NCI-H69 (cell line): ENCODE data around the gene SLC38A2.
"Not testable (repeated sequence)": the region's sequence is repeated elsewhere in the genome, so short reads cannot be mapped to it uniquely, and the experiment has no call there.

Source experiments
- DNase-seq: peaks from one replicate; lab custom pipeline; 2025; lab: John Stamatoyannopoulos, UW

Gene SLC38A2

DNA sequence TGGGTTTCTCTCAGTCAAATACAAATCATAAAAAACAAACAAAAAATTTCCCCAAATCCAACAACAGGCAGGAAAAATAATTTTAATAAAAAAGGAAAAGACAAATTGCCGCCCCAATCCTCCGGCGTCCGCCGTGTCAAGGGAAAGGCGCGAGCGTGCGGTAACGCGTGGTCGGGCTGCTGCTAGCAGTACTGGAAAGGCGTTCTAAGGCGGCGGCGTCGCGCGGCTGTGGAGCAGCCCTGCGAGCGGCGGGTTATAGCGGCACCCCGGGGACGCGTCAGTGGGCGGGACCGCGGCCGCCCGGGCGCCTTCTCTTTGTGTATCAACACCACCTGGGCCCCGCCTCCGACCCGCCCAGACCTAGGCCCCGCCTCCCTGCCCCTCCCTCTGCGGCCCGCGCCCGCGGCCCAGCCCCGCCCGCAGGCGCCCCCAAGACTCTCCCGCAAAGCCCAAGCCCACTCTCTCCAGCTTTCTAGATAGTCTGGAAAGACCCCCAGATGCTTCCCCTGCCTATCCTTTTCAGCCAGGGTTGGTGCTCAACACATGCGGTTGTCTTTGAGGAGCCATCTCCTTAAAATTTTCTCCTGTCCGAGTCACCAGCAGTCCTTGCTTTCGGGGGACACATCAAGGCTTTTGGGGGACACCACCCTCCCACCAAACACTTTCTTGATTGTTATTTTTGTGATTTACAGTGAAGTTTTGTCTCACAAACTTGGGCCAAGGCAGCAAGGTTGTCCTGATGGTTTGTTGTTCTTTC is at the start of gene SLC38A2:
TSS of gene SLC38A2 (minus strand) at position 230 of the 757 bp plus-strand sequence. CDS start 1,480 bp downstream, outside the sequence.
- DNase-seq: peak; percentile 98

GRCh38 chr12:46419675-46420074 is 47.1 kb upstream of the SLC38A2 start:
- DNase-seq: no peak

DNA sequence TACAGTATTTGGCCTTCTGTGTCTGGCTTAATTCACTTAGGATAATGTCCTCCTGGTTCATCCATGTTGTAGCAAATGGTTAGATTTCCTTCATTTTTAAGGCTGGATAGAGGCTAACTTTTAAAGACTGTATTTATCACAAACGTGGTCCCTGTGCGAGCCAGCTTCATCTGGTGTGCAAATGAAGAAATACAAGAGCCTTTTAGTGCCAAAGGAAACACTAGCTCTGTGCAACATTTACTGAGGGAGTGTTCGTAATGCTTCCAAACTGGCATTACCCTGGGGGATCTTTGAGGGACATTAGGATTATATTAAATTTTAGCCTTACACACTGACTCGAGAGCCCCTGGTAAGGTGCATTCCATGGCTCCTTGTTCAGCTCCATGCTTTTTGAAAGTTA is 43.0 kb upstream of the SLC38A2 start:
- DNase-seq: no peak

DNA sequence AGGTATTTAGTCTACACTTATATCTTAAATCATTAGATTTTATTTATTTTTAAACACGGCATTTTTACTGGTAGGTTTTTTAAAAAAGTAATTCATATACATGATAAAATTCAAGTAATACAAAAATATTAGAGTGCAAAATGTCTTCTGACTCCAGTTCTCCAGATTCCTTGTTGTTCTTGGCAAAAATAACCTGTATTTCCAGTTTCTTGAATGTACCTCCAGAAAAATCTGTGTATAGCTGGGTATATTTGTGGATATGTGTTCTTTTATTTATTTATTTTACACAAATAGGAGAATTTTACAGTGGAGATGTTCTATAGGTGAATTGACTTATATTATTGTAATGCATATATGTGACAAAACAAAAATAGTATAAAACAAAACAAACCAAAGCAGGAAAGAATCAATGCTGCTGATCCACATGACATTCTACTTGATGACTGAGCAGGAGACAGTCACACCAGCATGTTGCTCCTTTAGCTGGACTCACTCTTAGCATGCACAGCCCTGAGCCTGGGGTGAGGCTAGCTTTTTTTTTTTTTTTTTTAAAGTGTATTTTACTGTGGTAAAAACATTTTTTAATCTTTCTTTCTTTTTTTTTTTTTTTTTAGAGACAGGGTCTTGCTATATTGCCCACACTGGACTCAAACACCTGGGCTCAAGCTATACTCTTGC is 42.2 kb upstream of the SLC38A2 start:
- DNase-seq: no peak

DNA sequence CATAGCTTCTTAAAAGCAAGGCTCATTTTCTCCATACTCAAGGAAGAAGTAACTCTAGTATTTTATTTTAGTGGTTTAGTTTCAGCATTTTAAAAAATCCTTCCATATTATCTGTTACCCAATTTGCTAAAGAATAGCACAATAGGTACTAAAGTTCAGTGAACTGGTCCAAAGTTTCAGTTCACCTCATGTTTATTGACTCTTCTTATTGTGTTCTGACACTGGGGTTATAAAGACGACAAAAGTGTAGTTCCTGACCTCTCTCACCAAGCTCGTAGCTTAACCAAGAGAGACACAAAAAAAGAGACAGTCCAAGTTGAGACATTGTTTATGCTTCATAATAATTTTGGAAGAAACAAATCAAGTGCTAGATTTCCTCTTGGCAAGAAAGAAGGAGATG is 40.8 kb upstream of the SLC38A2 start:
- DNase-seq: no peak

DNA sequence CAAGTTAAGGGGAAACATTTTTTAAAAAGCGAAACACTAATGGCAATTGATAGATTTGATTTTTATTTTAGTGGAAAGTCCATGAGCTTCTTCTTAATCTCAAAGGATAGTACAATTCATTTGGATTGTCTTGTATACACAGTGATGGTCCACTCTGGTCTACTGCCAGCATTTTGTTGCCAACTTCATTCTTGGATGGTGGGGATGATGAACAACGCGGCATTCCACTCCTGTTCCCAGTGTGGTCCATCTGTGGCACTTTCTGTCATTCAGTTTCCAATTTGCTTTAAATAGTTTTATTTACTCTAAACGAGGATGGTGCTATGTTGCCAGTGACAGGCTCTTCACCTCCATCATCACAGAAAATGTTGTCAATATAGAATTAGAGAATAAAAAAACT is 40.3 kb upstream of the SLC38A2 start:
- DNase-seq: no peak

DNA sequence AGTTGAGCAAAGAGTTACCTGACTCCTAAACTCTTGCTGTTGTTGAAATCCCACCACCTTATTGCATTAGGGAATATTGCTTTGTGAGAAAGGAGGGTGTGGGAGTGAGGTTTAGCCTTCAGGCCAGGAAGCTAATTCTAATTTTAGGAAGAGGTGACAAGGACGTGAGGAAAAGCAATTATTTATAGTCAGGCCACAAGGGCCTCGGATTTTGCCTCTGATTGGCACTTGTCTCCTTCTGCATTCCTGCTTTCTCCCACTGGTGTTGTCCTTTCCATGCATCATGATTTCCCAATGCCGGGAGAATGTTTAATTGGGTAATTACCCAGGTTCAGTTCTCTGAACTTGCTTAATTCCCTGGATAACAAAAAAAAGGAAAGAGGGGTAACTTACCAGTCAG is 37.9 kb upstream of the SLC38A2 start:
- no peak for DNase-seq

GRCh38 chr12:46409974-46410373 is 37.4 kb upstream of the SLC38A2 start:
- DNase-seq: no peak

DNA sequence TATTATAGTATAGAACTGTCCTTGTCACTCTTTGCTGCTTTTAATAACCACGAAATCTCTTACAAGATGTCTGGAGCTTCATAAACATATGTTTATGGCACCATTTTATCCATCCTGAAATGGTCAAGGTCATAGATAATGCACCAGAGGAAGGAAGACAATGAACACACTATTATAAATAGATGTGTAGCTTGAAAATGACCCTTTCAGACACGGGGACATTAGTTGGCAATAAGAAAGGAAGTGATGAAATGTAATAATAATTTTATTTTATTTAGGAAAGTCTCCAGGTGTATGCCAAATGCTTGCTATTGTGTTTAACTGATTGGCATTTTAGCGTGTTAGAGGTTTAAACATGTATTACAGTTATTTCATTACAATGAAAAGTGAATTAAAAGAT is 36.8 kb upstream of the SLC38A2 start:
- DNase-seq: no peak

- no peak for DNase-seq
These were observed 35.9 kb upstream of the SLC38A2 start for GRCh38 chr12:46408441-46408840.

- no peak for DNase-seq
These were observed 34.8 kb upstream of the SLC38A2 start for GRCh38 chr12:46407361-46407760.

DNA sequence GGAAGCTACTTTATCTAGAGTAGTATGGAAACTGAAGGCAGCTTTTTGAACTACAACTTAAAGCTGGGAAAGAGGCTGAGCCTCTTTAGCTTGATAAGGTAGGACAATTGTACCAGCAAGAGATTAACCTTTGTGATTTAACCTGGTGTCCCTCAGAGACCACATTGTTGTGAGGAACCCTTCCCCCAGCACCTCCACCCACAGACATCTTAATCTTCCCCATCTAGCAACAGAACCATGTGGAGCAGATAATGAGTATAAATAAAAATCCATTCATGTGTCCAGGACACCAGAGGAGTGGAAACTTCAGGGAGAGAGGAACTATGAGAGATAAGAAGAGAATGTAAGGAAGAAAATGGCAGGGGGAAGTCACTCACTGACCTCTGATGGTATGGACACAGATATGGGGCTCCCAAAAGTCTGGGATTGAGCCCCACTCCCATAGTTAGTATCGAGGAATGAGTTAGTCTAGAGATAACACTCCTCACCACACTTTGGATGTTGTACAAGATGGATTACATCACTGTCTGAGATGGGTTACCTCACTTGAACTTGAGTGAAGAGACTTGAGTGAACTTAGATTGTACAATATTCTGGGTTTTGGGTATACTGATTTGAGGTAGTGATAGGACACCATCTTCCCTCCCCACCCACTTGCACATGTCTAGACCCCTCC is 33.9 kb upstream of the SLC38A2 start:
- DNase-seq: no peak

DNA sequence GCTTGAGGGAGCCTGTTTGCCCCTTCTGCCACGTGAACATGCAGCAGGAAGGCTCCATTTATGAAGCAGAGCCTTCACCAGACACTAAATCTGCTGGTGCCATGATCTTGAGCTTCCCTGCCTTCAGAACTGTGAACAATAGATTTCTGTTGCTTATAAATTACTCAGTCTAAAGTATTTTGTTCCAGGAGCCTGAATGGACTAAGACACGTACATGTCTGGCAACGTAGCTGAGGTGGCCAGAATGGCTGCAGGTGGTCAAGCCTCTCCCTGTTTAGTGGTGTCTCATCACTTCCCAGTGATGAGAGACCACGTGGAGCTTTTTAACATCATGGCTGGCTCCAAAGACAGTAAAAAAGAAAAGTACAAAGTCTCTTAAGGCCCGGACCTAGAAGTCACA is 32.2 kb upstream of the SLC38A2 start:
- DNase-seq: no peak

GRCh38 chr12:46404225-46404631 is 31.7 kb upstream of the SLC38A2 start:
- no peak for DNase-seq

GRCh38 chr12:46403719-46404070 is 31.1 kb upstream of the SLC38A2 start:
- no peak for DNase-seq

- no peak for DNase-seq
These were observed 30.6 kb upstream of the SLC38A2 start for GRCh38 chr12:46402941-46403718.

- DNase-seq: no peak
These were observed 29.9 kb upstream of the SLC38A2 start for GRCh38 chr12:46402451-46402850.

DNA sequence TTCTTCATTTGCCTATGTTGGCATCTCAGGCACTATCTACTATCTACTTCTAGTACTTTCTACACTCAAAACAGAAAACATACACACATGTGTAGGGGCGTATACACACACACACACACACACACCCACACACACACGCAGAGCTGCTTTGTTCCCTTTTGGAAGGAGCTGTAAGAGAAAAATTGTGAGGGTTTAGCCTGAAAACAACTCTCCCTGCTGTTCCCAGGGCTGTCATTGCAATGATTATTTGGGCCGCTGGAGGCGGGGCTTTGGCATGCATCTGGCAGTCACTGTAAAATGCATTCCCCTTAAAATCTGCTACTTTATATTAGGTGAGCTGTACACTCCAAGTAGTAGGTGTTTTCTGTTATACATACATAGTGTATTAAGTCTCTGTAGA is 29.1 kb upstream of the SLC38A2 start:
- no peak for DNase-seq

GRCh38 chr12:46400406-46400805 is 27.8 kb upstream of the SLC38A2 start:
- DNase-seq: no peak

DNA sequence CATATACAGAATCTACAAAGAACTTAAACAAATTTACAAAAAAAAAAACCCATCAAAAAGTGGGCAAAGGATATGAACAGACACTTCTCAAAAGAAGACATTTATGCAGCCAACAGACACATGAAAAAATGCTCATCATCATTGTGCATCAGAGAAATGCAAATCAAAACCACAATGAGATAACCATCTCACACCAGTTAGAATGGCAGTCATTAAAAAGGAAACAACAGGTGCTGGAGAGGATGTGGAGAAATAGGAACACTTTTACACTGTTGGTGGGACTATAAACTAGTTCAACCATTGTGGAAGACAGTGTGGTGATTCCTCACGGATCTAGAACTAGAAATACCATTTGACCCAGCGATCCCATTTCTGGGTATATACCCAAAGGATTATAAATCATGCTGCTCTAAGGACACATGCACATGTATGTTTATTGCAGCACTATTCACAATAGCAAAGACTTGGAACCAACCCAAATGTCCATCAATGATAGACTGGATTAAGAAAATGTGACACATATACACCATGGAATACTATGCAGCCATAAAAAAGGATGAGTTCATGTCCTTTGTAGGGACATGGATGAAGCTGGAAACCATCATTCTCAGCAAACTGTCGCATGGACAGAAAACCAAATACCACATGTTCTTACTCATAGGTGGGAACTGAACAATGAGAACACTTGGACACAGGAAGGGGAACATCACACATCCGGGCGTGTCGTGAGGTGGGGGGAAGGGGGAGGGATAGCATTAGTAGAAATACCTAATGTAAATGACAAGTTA is 27.1 kb upstream of the SLC38A2 start:
- not testable (repeated sequence) for DNase-seq

- no peak for DNase-seq
These were observed 24.3 kb upstream of the SLC38A2 start for GRCh38 chr12:46396826-46397225.

- peak; percentile 77 for DNase-seq
These were observed 22.8 kb upstream of the SLC38A2 start for GRCh38 chr12:46395388-46395787.
